NCI-H1417 (cell line): Measurements from ENCODE around the gene FAM174C.
A peak's percentile ranks its signal among the peaks of the same experiment; 100 is the strongest.

Experiments used
- DNase-seq, 3 experiments: peaks; one replicate each; lab custom pipeline; 2025; lab: John Stamatoyannopoulos, UW

FAM174C gene

DNA sequence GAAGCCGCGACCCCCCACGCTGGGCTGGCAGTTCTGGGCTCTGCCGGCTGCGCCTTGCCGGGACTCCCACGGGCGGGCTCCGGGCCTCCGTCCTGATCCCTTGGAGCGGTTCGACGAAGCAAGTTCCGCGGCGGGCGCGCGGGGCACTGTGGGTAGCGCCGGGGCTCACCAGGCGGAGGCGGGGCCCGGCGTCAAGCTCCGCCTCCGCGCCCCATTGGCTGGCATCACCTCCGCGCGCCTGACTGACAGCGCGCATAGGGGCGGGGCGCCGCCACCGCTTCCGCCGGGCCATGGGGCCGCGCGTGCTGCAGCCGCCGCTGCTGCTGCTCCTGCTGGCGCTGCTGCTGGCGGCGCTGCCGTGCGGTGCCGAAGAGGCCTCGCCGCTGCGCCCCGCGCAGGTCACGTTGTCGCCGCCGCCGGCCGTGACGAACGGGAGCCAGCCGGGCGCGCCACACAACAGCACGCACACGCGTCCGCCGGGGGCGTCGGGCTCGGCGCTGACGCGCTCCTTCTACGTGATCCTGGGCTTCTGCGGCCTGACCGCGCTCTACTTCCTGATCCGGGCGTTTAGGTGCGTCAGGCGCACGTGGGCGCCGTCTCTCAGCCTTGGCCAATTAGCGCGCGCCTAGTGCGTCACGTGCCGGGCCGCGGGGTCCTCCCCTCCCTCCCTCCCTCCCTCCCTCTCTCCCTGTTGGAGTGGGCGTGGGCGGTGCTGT, at the start of gene FAM174C:
TSS of gene FAM174C (plus strand) at position 271 of the 716 bp plus-strand sequence. CDS start at position 291, 20 bp downstream.
- DNase-seq = peak; percentile 97 to 98 (median 98)

GRCh38 chr19:1226227-1226518, 49.2 kb upstream of the FAM174C start:
- no peak for DNase-seq

GRCh38 chr19:1226522-1227303, 48.6 kb upstream of the FAM174C start:
- no peak for DNase-seq

DNA sequence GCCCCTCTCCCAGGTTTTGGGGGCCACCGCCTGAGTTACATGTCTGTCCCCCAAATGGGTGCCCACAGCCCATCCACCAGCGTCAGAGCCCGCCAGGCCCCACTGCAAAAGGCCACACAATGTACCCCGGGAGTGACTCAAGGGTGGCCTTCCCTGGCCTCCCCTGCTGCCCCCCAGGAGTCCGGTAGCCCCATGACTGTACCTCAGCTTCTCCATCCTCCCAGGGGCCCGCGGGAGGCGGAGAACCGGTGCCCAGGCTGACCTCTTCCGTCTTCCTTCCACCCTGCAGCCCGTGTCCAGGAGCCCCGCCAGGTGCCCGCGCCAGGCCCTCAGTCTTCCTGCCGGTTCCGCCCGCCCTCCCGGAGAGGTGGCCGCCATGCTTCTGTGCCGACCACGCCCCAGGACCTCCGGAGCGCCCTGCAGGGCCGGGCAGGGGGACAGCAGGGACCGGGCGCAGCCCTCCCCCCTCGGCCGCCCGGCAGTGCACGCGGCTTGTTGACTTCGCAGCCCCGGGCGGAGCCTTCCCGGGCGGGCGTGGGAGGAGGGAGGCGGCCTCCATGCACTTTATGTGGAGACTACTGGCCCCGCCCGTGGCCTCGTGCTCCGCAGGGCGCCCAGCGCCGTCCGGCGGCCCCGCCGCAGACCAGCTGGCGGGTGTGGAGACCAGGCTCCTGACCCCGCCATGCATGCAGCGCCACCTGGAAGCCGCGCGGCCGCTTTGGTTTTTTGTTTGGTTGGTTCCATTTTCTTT, 47.9 kb upstream of the FAM174C start:
- no peak for DNase-seq

GRCh38 chr19:1228161-1228957, 47.0 kb upstream of the FAM174C start:
- DNase-seq = no peak

DNA sequence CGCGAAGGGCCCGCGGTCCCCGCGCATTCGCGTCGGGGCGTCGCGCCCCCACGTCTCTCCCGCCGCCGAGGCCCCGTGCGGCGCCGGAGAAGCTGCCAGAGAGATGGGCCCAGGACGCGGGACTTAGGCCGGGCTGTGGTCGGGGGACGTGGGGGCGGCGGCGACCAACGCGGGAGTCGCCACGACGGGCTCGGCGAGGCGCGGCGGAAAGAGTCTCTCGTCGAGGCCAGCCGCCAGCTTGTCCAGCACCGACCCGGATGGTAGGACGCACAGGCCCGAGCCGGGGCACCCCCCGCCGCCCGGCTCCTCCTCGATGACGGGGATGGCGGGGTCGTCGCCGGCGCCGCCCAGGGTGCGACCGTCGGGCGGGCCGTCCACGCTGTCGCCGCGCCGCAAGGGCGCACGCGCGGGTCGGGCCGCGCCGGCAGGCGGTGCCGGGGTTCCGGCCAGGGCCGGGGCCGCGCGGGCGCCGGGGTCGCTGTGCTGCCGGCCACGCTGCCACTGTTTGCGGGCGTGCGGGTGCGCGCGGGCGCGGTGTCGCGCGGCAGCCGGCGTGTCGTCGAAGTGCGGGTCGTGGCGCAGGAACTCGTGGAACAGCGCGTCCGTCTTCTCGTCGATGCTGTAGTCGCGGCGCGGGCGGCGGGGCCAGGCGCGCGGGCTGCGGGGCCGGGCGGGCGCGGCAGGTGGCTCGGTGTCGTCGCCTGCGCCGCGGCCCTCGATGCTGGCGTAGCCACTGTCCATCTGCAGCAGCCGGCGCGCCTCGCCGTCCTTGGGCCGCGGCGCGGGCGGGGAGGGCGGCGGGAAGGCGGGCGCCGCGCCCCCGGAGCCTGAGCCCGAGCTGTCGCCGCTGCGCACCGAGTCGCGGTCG, 46.0 kb upstream of the FAM174C start:
- DNase-seq = no peak

DNA sequence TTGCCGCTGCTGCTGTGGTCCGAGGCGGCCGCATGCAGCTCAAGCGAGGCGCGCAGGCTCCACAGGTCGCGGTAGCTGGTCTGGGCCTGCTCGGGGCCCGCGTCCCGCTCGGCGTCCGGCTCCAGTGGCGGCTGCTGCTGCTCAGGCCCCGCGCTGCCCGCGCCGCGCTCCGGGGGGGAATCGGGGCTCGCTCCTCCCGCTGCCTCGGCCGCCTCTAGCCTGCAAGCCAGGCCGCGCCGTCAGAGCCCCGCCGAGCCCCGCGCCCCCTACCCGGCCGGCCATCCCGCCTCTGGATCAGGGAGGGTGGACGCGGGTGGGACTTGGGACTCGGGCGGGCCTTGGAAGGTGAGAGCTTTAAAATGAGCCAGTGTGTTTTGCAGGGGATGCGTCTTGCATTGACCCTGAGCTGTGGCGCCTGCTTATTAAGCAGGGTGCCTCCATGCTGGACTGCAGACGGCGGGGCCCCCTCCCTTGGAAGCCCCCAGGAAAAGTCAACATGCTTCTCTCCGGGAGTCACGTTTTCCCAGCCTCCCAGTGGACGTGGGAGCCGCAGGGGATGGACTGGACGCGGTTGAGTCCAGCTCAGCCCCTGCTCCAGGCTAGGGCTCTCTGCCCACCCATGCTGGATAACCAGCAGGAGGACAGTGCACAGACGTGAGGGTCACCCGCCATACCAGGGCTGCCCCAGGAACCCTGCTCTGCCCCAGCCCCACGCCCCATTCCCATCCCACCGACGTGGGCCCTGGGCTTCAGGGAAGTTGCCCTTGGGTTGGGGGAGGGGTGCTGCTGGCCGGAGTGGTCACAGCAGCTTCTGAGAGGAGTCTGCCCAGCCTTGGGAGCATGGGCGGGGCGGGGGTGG, 45.2 kb upstream of the FAM174C start:
- DNase-seq = no peak

DNA sequence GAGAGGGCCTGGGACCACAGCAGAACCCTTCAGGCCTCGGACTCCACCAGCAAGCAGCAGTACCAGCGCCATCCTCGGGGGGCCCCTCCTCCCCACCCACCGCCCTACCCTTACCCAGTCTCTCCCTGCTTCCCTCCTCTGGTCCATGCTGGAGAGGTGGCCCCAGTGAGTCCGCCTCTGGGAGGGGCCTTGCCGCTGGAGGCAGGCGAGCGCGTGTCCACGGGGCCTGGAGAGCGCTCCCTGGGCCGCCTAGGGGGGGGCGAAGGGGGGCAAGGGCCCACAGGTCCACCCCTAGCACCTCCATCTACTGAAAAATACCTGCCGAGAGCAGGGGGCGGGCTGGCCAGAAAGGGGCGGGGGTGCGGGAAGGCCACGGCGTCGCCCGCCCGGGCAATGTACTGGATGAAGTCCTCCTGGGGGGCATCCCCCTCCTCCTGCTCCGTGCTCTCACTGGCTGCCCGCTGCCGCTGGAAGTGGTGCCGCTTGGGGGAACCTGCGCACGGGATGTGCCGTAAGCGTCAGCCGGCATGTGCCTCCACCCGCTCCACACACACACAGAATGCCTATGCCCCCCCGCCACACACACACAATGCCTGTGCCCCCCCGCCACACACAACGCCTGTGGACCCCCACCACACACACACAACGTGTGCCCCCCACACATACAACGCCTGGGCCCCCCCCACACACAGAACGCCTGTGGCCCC, 44.4 kb upstream of the FAM174C start:
- no peak for DNase-seq

GRCh38 chr19:1231729-1232637, 43.3 kb upstream of the FAM174C start:
- no peak for DNase-seq

DNA sequence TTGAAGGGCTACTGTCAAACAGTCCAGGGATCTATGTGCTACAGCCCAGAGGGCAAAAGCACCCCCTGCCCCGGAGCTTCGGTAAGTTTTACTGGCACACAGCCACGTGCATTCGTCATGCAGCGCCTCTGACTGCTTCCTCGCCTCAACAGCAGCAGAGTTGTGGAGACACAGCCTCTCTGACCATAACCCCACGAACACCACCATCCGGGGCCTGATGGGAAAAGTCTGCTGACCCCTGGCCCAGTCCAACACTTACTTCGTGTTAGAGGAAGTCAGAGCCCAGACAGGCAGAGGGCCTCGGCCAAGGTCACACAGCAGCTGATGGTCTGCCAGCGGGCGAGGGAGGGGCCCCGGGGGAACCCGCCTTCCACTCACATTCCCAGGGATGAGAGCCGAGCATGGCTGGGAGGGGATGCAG, 42.7 kb upstream of the FAM174C start:
- DNase-seq = no peak

GRCh38 chr19:1233115-1233667, 42.1 kb upstream of the FAM174C start:
- no peak for DNase-seq

GRCh38 chr19:1234051-1234954, 41.0 kb upstream of the FAM174C start:
- DNase-seq = no peak

DNA sequence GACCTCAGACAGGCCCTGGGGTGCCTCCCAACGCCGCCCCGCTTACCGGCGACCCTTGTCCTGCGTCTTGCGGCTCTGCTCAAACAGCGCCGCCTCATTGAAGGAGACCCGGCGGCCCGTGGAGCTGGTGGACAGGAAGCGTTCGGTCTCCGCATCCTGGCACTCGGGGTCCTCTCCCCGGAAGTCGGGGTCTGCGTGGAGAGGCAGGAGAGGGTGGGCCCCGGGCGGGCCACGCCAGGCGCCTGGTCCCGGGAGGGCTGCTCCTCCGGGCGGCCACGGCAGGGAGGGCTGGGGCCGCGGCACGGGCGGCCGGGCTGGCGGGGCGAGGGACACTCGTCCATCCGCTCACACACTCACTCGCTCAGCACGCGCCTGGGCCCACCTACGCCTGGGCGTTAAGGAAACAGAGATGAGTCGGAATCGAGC, 40.4 kb upstream of the FAM174C start:
- no peak for DNase-seq

GRCh38 chr19:1235625-1236538, 39.4 kb upstream of the FAM174C start:
- DNase-seq = peak in 1 of 3 experiments; percentile 71

DNA sequence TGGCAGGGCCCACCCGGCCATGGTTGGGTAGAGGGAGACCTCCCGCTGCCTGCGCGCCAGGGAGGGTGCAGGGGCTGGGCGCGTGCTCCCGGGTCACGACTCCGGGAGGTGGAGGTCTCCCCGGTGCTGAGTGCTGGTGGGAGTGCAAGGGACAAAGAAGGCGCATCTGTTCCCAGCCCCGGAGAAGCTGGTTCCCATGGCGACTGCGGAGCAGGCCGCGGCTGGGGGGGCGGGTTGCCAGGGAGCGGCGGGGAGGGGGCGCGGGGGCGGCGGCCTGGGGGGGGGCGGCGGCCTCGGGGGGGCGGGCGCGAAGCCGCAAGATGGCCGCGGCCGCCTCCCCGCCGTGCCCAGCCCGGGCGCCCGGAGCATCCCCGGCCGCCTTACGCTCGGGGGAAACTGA, 38.8 kb upstream of the FAM174C start:
- peak in 2 of 3 experiments; percentile 70 to 78 for DNase-seq
